ENCODE data around the gene COBLL1.
A peak's percentile ranks its signal among the peaks of the same experiment; 100 is the strongest.

The COBLL1 gene

GRCh38 chr2:164644036-164644700, 197.5 kb downstream of the COBLL1 start:
- H3K4me2 ChIP-seq, result peak overlapping the region; percentile 13; the same call in 1 of the 2 replicates
- H3K36me3 ChIP-seq, result no peaks in the 10 kb centered on the region
- H4K20me1 ChIP-seq, result no peaks in the 10 kb centered on the region
- TF ChIP-seq Cebpa-rat (IDR thresholded peaks at IDR 0.05), result no peak
- no peak overlapping the region for H3K4me3 ChIP-seq
- no peaks in the 10 kb centered on the region for H3K9me3 ChIP-seq
- no peak overlapping the region for H3K9ac ChIP-seq
- H3K4me1 ChIP-seq, result peaks cover 9% of the 10 kb centered on the region; the same call in 1 of the 2 replicates
- H3K27me3 ChIP-seq, result no peaks in the 10 kb centered on the region
- no peak overlapping the region for H3K27ac ChIP-seq

- no peak overlapping the region for H3K9ac ChIP-seq
- H3K9me3 ChIP-seq, result no peaks in the 10 kb centered on the region
- no peak overlapping the region for H3K4me3 ChIP-seq
- no peak overlapping the region; the same call in 1 of the 2 replicates for H3K4me2 ChIP-seq
- H4K20me1 ChIP-seq, result no peaks in the 10 kb centered on the region
- TF ChIP-seq Cebpa-rat (IDR thresholded peaks at IDR 0.05), result no peak
- no peak overlapping the region for H3K27ac ChIP-seq
- no peaks in the 10 kb centered on the region for H3K36me3 ChIP-seq
- no peaks in the 10 kb centered on the region for H3K27me3 ChIP-seq
- H3K4me1 ChIP-seq, result peaks cover 9% of the 10 kb centered on the region; the same call in 1 of the 2 replicates
Measured at GRCh38 chr2:164642946-164643555, 198.6 kb downstream of the COBLL1 start.

GRCh38 chr2:164642268-164642667, 199.4 kb downstream of the COBLL1 start:
- Histone ChIP-seq H3K9ac (no peak overlapping the region), H4K20me1 (no peaks in the 10 kb centered on the region), H3K4me1 (peaks cover 9% of the 10 kb centered on the region; the same call in 1 of the 2 replicates), H3K36me3 (no peaks in the 10 kb centered on the region), H3K4me3 (no peak overlapping the region), H3K27ac (no peak overlapping the region), H3K9me3 (no peaks in the 10 kb centered on the region), H3K27me3 (no peaks in the 10 kb centered on the region), H3K4me2 (no peak overlapping the region)
- no peak for TF ChIP-seq Cebpa-rat (IDR thresholded peaks at IDR 0.05)
